IPS DF 19.7 (cell line): ENCODE results near the gene MORN1.

Experiments used
- DNase-seq: peaks from one replicate; pipeline ENCODE4 v3.0.0-alpha.2; 2013; ENCODE audit warnings: low read depth, low spot score

MORN1 gene

GRCh38 chr1:2374252-2375155 is 16.9 kb downstream of the MORN1 start:
- DNase-seq, result no peak

GRCh38 chr1:2373551-2374251 is 17.7 kb downstream of the MORN1 start:
- no peak for DNase-seq

- DNase-seq, result no peak
Observed at GRCh38 chr1:2372551-2373490, 18.5 kb downstream of the MORN1 start.

- DNase-seq, result no peak
Observed at GRCh38 chr1:2368053-2368744, 23.2 kb downstream of the MORN1 start.

GRCh38 chr1:2363847-2364513 is 27.4 kb downstream of the MORN1 start:
- DNase-seq, result no peak

- no peak for DNase-seq
Observed at GRCh38 chr1:2360588-2361364, 30.6 kb downstream of the MORN1 start.

GRCh38 chr1:2358651-2359640 is 32.4 kb downstream of the MORN1 start:
- DNase-seq, result no peak

GRCh38 chr1:2358072-2358471 is 33.3 kb downstream of the MORN1 start:
- DNase-seq, result no peak

- DNase-seq, result no peak
Observed at GRCh38 chr1:2356911-2357845, 34.2 kb downstream of the MORN1 start.

GRCh38 chr1:2356401-2356800 is 35.0 kb downstream of the MORN1 start:
- no peak for DNase-seq

GRCh38 chr1:2355373-2356261 is 35.7 kb downstream of the MORN1 start:
- DNase-seq, result no peak

GRCh38 chr1:2354511-2355372 is 36.6 kb downstream of the MORN1 start:
- DNase-seq, result no peak

GRCh38 chr1:2353551-2354438 is 37.6 kb downstream of the MORN1 start:
- DNase-seq, result no peak

GRCh38 chr1:2352897-2353550 is 38.3 kb downstream of the MORN1 start:
- DNase-seq, result no peak
